CD14-positive monocyte (primary cell): Measurements from ENCODE around the gene LRCH4. TPM values are rescaled to one million over a fixed set of nuclear protein-coding genes. Genes with fewer than 3 reads are reported as not detected.

ENCODE experiments used
- DNase-seq, 3 donors: peaks; one replicate each; pipeline ENCODE4 v3.0.0-alpha.2; 2011 to 2022
- H2AFZ ChIP-seq: 2 replicates; pipeline ENCODE4 v1.6.0; 2012; ENCODE audit warnings: mild to moderate bottlenecking, low read depth, low read length, inconsistent platforms; ENCODE audit not compliant: insufficient read depth, poor library complexity, severe bottlenecking
- H3K27ac ChIP-seq, 2 donors: 1 replicate in 1 of 2; 2 replicates in 1 of 2; pipeline ENCODE4 v1.5.1; 2012 to 2013; ENCODE audit warnings: low read length in 2 of 2, control low read depth in 1 of 2, inconsistent platforms in 1 of 2, low read depth in 1 of 2, mild to moderate bottlenecking in 1 of 2
- H3K27me3 ChIP-seq, 2 donors: one replicate each; pipeline versions ENCODE4 v1.6.0 to v1.6.1; 2011 to 2013; ENCODE audit warnings: low read length in 2 of 2; ENCODE audit not compliant: control insufficient read depth in 2 of 2, insufficient read depth in 2 of 2
- H3K36me3 ChIP-seq, 2 donors: replicated peaks in 1 of 2; 1 replicate in 1 of 2; 2 replicates in 1 of 2; pipeline versions ENCODE4 v1.5.1 to v1.6.1; 2012 to 2013; ENCODE audit warnings: low read length in 2 of 2, control low read depth in 1 of 2, inconsistent platforms in 1 of 2, mild to moderate bottlenecking in 1 of 2; ENCODE audit not compliant: insufficient read depth in 2 of 2, control insufficient read depth in 1 of 2
- H3K4me1 ChIP-seq, 2 donors: 1 replicate in 1 of 2; 2 replicates in 1 of 2; pipeline versions ENCODE4 v1.5.1 to v1.6.1; 2012 to 2013; ENCODE audit warnings: low read length in 2 of 2, control low read depth in 1 of 2, inconsistent platforms in 1 of 2, mild to moderate bottlenecking in 1 of 2, moderate library complexity in 1 of 2; ENCODE audit not compliant: insufficient read depth in 2 of 2, control insufficient read depth in 1 of 2
- H3K4me2 ChIP-seq: replicated peaks from 2 replicates; pipeline ENCODE3; 2012; ENCODE audit warnings: low read length, moderate library complexity, mild to moderate bottlenecking; ENCODE audit not compliant: poor library complexity, severe bottlenecking; ENCODE audit errors: extremely low read depth
- H3K4me3 ChIP-seq, 3 experiments: fragments of 200-600 bp in 1 of 3; sonication (generic) in 1 of 3; replicated peaks in 1 of 3; 1 replicate in 2 of 3; 2 replicates in 1 of 3; pipeline ENCODE4 v1.5.1; 2011 to 2013; ENCODE audit warnings: low read length in 3 of 3, mild to moderate bottlenecking in 3 of 3, control low read depth in 2 of 3, low read depth in 2 of 3, inconsistent platforms in 1 of 3, moderate library complexity in 1 of 3
- H3K79me2 ChIP-seq: 2 replicates; pipeline ENCODE4 v1.6.0; 2012; ENCODE audit warnings: mild to moderate bottlenecking, control low read depth, inconsistent platforms, low read length, moderate library complexity; ENCODE audit not compliant: insufficient read depth
- H3K9ac ChIP-seq: 2 replicates; pipeline ENCODE4 v1.6.0; 2017; ENCODE audit warnings: low read length, mild to moderate bottlenecking; ENCODE audit not compliant: insufficient read depth, poor library complexity, severe bottlenecking
- H3K9me3 ChIP-seq, 2 donors: replicated peaks in 1 of 2; 1 replicate in 1 of 2; 2 replicates in 1 of 2; pipeline versions ENCODE4 v1.5.1 to v1.6.1; 2012 to 2013; ENCODE audit warnings: low read length in 2 of 2, control low read depth in 1 of 2; ENCODE audit not compliant: control insufficient read depth in 1 of 2, insufficient read depth in 1 of 2
- H4K20me1 ChIP-seq: 2 replicates; pipeline ENCODE4 v1.6.0; 2012; ENCODE audit warnings: mild to moderate bottlenecking, low read length, control low read depth, moderate library complexity; ENCODE audit not compliant: insufficient read depth
- H3K27ac Mint-ChIP-seq, 7 donors: one replicate each; pipeline ENCODE4 v1.8.0; 2020; ENCODE audit warnings: mild to moderate bottlenecking in 7 of 7, mixed read lengths in 7 of 7, moderate library complexity in 6 of 7, inconsistent platforms in 2 of 7
- H3K27me3 Mint-ChIP-seq, 3 donors: one replicate each; pipeline ENCODE4 v1.8.0; 2021 to 2022; ENCODE audit warnings: low read depth in 3 of 3, mild to moderate bottlenecking in 3 of 3, mixed read lengths in 3 of 3, moderate library complexity in 3 of 3, inconsistent platforms in 1 of 3
- H3K36me3 Mint-ChIP-seq, 2 donors: one replicate each; pipeline ENCODE4 v1.8.0; 2020; ENCODE audit warnings: mixed read lengths in 2 of 2, inconsistent platforms in 1 of 2, mild to moderate bottlenecking in 1 of 2
- H3K4me1 Mint-ChIP-seq: one replicate; pipeline ENCODE4 v1.8.0; 2020; ENCODE audit warnings: mild to moderate bottlenecking, mixed read lengths
- H3K4me3 Mint-ChIP-seq, 2 donors: one replicate each; pipeline ENCODE4 v1.8.0; 2020; ENCODE audit warnings: mild to moderate bottlenecking in 2 of 2, mixed read lengths in 2 of 2, moderate library complexity in 1 of 2
- H3K9me3 Mint-ChIP-seq, 7 donors: one replicate each; pipeline ENCODE4 v1.8.0; 2020 to 2022; ENCODE audit warnings: mixed read lengths in 7 of 7, mild to moderate bottlenecking in 6 of 7, moderate library complexity in 6 of 7, inconsistent platforms in 2 of 7
- WGBS: methylation state at CpG from one replicate; pipeline ENCODE4 v1.1.5; 2013; ENCODE audit warnings: missing lambda C conversion rate; ENCODE audit not compliant: insufficient coverage; 5-methylcytosine and 5-hydroxymethylcytosine counted together
- intact Hi-C, 2 donors: fragments of 100-400 bp; cut with micrococcal nuclease; formaldehyde crosslinking; loops; one replicate each; pipeline versions ENCODE4 v1.15.0 to v1.15.1; 2023
- polyA plus RNA-seq, 3 donors: library from polyadenylated mRNA; depleted of rRNA in 1 of 3; unstranded in 2 of 3; stranded (reverse) in 1 of 3; fragments of 300-500 nt in 2 of 3; fragments of >200 nt in 1 of 3; fragmentation: Illumina TruSeq in 2 of 3; gene quantifications; 1 replicate in 2 of 3; 2 replicates in 1 of 3; pipeline ENCODE4 v1.2.3, GENCODE V29; 2012 to 2021
- TF ChIP-seq, protein P1 (sequence below): fragments of 200-600 bp; IDR thresholded peaks from one replicate; pipeline ENCODE4 v1.8.0; 2022; ENCODE audit warnings: antibody characterized with exemption, mild to moderate bottlenecking

Gene LRCH4
- polyA plus RNA-seq, 3 donors = 132 to 286 (median 134) TPM

DNA sequence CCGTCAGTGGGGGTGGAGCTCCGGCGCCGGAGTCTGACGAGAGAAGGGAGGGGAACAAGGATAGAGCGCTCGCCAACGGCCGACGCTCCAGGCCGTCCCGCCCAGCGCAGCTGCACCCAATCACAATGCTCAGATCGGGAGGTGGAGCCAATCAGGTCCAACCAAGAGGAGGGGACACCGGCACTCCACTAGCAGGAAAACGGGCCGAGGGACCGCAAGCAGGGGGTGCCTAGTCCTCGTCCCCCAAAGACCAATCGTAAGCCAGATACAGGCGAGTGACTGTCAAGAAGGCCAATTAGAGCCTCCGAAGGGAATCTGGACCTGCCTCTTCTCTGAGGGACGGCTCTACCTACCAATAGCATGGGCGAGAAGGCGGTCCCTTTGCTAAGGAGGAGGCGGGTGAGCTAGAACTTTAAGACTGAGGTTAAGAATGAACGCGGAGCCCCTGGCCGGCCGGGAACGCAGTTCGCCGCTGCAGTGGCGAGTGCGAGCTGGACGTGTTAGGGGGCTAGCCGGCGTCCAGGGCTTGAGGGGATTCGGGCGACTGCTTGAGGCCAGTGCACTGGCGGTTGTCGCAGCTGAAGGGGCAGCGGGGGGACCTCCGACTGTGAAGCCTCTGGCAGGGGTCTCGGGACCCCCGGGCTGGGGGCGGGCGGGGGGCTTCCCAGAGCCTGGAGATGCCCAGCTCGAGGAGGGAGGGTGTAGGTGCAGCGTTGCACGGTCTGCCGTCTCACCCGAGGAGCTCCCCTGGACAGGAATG is 517 bp upstream of the LRCH4 start, which contains the start of gene FBXO24:
FBXO24 (plus strand) TSS at position 63 of the 760 bp plus-strand sequence; CDS start at position 361, 298 bp downstream.
- WGBS = under 1% methylated on average over 46 of the region's 53 CpGs
- Mint-ChIP-seq H3K27me3 (peaks cover 11 to 23% (median 17%) of the 10 kb centered on the region in 3 donors), H3K27ac (peak within 1 kb of the TSS; percentile 93 to 98 (median 98)), H3K36me3 (peaks cover 3 to 5% of the 10 kb centered on the region in 2 donors), H3K4me1 (peaks cover 48% of the 10 kb centered on the region), H3K9me3 (peaks cover 0 to 3% (median 0%) of the 10 kb centered on the region in 7 donors), H3K4me3 (peak within 1 kb of the TSS; percentile 93 to 99)
- H3K9ac ChIP-seq = peak within 1 kb of the TSS; percentile 84
- peak within 1 kb of the TSS; percentile 84 to 88 for H3K27ac ChIP-seq
- H3K79me2 ChIP-seq = peaks cover 38% of the 10 kb centered on the region
- H3K4me1 ChIP-seq = peaks cover 40 to 52% of the 10 kb centered on the region in 2 donors
- DNase-seq = peak; percentile 100
- peak within 1 kb of the TSS; percentile 77 to 100 (median 93) for H3K4me3 ChIP-seq
- H4K20me1 ChIP-seq = peaks cover 39% of the 10 kb centered on the region
- no peaks in the 10 kb centered on the region for H3K9me3 ChIP-seq
- peaks cover 12% of the 10 kb centered on the region in 2 donors for H3K36me3 ChIP-seq
- intact Hi-C loops = loop anchor here (1.0 to 10.0 kb wide), 6 partner anchors 26 to 658 kb away; partner anchors contain the start of genes MOSPD3 (in 2 of the 2), AGFG2 (in 1 of the 2), FIS1 (in 1 of the 2) and GNB2 (in 1 of the 2)
- peak within 1 kb of the TSS; percentile 83 for H2AFZ ChIP-seq
- TF ChIP-seq, protein P1, sequence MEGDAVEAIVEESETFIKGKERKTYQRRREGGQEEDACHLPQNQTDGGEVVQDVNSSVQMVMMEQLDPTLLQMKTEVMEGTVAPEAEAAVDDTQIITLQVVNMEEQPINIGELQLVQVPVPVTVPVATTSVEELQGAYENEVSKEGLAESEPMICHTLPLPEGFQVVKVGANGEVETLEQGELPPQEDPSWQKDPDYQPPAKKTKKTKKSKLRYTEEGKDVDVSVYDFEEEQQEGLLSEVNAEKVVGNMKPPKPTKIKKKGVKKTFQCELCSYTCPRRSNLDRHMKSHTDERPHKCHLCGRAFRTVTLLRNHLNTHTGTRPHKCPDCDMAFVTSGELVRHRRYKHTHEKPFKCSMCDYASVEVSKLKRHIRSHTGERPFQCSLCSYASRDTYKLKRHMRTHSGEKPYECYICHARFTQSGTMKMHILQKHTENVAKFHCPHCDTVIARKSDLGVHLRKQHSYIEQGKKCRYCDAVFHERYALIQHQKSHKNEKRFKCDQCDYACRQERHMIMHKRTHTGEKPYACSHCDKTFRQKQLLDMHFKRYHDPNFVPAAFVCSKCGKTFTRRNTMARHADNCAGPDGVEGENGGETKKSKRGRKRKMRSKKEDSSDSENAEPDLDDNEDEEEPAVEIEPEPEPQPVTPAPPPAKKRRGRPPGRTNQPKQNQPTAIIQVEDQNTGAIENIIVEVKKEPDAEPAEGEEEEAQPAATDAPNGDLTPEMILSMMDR = no peak
- peaks cover 0 to 14% of the 10 kb centered on the region in 2 donors for H3K27me3 ChIP-seq
- peak within 1 kb of the TSS; percentile 93 for H3K4me2 ChIP-seq

DNA sequence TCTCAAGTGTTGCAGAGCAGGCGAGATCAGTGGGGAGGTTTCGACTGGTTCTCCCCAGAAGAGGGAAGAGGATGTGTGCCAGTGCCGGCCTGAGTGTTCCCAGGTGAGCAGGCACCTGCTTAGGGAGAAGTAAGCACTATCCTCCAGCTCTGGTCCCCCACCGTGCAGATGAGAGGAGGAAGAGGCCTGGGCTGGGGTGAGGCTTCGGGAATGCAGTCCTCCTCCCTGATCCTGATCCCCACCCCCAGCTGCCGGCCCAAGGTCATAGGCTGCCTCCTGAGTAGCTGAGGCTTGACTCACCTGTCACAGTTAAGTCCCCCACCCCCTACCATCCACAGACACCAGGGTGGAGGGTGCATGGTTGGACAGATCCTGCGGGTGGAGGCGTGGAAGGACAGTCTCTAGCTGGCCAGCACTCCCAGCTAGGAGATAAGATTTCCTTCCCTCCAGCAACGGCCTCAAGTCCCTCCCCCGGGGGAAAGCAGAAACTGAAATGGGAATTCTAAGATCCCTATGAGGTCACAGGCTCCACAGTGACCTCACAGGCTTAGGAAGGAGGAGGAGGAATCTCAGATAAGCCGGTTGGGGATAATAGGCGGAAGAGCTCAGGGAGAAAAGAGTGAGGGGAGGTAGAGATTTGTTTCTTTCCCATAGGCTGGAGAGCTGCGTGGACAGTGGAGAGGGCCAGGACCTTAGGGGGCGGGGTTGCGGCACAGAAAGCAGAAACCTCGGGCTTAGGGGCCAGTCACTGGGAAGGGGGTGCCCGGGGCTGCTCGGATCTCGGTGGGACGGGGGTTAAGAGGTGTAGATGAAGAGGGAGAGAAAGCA is 1.0 kb downstream of the LRCH4 start:
- Histone ChIP-seq H3K4me2 (peak overlapping the region; percentile 93), H3K79me2 (peaks cover 54% of the 10 kb centered on the region), H3K9me3 (no peaks in the 10 kb centered on the region), H3K27ac (peak overlapping the region; percentile 84 to 88), H3K36me3 (peaks cover 27 to 28% of the 10 kb centered on the region in 2 donors), H3K9ac (peak overlapping the region; percentile 84), H3K27me3 (peaks cover 0 to 5% of the 10 kb centered on the region in 2 donors), H3K4me3 (peak overlapping the region; percentile 77 to 100 (median 93)), H2AFZ (no peak overlapping the region), H4K20me1 (peaks cover 55% of the 10 kb centered on the region), H3K4me1 (peaks cover 36 to 53% of the 10 kb centered on the region in 2 donors)
- H3K27ac Mint-ChIP-seq = peak overlapping the region; percentile 93 to 98 (median 98)
- TF ChIP-seq, protein P1 = no peak
- H3K36me3 Mint-ChIP-seq = peaks cover 0 to 5% of the 10 kb centered on the region in 2 donors
- peak overlapping the region; percentile 93 to 99 for H3K4me3 Mint-ChIP-seq
- 2% methylated on average over 11 of the region's 20 CpGs for WGBS
- intact Hi-C loops = loop anchor here in 1 of 2 donors (5.0 to 10.0 kb wide), 2 partner anchors 48 to 660 kb away; partner anchors contain the start of genes AGFG2 and FIS1
- H3K27me3 Mint-ChIP-seq = peaks cover 6 to 8% (median 7%) of the 10 kb centered on the region in 3 donors
- peaks cover 0 to 2% (median 0%) of the 10 kb centered on the region in 7 donors for H3K9me3 Mint-ChIP-seq
- DNase-seq = peak in 1 of 3 donors; percentile 37
- peaks cover 41% of the 10 kb centered on the region for H3K4me1 Mint-ChIP-seq
